Fibroblast of upper back skin (primary cell): ENCODE data around the gene TXNRD2.
"Not testable (repeated sequence)": the region's sequence is repeated elsewhere in the genome, so short reads cannot be mapped to it uniquely, and the experiment has no call there.

ENCODE experiments used
- DNase-seq: peaks from one replicate; pipeline ENCODE4 v3.0.0-alpha.2; 2013

The TXNRD2 gene

DNA sequence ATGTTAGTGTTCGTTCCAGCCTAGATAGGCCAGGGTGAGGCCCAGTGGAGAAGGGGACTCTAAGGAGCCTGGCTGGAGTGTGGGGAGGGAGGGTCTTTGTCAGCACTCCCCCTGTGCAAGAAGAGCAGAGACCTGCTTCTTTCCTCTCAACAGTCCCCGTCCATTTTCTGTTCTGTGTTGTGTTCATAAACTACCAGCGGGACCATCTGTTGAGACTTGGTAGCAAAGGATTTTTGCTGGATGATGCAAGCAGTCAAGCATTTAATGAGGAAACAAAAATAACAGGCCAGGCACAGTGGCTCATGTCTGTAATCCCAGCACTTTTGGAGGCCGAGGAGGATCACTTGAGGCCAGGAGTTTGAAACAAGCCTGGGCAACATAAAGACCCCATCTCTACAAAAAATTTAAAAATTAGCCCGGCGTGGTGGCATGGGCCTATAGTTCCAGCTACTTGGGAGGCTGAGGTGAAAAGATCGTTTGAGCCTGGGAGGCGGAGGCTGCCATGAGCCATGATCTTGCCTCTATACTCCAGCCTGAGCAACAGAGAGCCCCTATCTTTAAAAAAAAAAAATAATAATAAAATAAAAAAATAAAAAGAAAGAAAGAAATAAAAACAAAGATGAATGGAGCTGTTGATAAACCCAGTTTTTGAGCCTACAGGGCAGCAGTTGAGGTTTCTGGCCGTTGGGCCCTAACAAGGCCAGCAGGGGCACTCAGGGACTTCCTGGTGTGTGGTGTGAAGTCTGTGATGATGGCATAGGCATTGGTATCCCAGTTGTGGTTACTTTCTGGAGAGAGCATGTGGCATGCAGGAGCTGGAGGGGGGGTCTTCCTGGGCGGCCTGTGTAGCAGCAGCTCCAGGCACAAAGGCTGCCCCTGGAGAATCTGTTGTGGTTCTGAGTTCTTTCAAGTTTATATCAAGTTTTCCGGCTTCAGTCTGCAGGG is 1.7 kb upstream of the TXNRD2 start:
- DNase-seq = peak; percentile 94

DNA sequence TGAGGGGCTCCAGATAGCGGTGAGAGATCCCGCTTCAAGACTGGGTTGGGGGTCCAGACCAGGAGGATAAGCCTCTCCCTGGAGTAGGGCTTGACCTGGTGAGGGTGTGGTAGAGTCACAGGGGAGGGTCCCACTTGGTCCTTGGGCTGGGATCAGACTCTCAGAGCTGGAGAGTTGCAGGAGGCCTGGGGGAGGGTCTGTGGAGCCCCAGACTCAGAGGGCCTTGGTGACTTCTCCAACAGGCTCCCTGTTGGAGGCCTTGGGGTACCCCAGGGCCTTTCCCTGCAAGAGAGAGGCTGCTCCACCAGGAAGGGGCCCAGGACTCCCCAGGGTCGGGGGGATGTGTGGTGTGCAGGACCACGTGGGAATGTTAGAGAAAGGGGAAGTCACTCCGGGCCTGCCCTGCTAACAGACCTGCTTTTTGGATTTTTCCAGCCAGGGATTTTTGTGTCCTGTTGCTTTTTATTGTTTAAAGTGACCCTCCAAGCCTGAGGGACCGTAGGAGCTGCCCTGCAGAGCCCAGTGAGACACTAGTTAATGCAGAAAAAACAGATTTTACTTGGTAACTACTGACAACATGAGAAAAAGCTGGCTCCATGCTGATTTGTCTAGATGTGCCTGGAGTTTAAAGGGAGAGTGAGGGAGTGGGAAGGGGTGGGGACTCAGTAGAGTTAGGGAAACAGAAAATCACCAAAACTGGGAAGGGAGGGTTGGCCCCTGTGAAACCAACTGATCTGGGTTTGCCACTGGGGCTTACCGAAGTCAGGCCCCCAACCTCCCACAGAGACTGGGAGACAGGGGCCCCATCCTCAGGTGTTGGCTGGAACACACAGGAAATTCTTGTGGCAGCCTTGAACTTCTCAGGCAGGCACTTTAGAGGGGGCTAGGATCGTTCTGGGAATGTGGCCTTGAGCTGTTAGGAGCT is 801 bp upstream of the TXNRD2 start:
- DNase-seq = peak; percentile 83

DNA sequence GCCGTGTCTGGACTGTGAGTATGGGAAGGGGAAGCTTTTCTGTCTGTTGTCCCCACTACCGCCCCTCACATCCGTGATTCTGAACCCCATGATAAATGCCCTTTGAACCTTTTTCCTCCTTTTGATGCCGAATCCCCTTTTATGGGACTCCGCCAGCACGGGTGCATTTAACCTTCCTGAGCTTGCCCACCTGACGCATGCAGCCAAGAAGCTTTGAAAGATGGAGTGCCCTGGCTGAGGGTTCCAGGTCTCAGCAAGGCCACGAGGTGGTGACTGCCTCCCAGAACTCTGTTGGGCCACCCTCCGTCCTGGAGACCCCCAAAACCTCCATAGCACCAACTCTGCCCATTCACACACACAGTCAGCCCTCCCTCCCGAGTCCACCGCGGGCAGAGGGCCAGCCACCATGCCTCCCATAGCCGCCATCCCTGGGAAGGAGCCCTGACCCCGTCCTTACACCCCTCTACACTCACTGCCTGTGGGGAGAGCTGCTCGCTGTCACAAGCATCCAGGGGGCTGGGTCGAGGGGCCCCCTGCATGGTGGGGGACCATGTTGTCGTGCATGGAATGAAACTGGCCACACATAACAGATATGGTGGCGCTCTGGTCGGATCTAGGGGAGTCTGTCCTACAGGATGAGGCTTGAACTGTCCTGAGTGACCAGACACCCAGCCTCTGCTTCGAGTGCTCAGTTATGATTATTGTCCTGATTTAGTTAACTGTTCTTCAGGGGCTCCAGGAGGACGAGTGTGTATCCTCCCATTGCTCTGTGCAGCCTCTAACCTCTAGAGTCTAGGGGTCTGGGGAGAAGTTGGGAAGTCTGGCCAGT is 868 bp downstream of the TXNRD2 start:
- no peak for DNase-seq

DNA sequence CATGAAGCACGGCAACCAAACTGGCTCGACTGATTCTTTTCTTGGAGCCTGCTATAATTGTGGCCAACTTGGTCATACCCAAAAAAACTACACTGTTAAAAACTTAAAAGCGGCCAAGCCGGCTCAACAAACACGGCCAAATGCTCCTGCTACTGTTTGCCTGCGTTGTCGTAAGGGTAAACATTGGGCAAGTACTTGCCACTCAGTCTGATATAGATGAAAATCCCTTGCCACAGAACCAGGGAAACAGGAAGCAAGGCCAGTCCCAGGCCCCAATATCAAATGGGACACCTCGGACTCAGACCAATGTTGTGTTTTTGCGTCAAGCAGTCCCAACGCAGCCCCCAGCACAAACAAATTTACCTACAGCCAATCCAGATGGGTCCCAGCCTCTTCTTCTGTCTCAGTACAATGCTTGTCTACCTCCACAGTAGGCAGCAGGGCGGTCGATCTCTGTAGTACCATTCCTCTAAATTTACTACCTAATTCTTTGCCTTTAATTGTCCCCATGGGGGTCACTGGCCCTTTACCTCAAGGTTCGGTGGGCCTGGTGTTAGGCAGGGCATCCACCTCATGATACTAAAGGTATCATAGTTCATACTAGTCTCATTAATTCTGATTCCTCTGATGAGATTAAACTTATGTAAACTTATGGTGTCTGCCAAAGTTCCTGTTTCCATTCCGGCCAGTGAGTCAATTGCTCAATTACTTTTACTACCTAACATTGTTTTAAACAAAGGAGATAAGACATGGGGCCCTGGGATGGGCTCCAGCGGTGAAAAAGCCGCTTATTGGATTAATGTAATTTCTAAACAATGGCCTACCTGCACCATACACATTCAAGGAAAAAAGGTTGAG is 3.8 kb downstream of the TXNRD2 start:
- DNase-seq = no peak

DNA sequence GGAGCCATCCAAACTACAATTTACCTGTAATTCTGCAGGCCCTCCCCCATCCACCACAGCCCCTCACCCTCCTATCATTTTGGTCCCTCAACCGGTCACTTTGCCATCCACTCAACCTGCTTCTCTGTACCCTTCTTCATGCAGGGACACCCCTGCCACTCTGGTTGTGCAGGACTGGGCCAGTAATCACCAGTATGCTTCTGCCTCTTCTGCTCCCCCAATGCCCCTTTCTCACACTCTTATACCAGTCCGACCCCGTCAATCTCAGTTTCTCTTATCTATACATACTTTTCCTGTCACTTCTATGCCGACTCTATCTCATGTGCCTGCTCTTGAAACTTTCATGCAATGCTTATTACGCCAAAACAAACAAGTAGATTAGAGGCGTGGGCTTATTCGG is 5.1 kb downstream of the TXNRD2 start:
- DNase-seq = no peak

DNA sequence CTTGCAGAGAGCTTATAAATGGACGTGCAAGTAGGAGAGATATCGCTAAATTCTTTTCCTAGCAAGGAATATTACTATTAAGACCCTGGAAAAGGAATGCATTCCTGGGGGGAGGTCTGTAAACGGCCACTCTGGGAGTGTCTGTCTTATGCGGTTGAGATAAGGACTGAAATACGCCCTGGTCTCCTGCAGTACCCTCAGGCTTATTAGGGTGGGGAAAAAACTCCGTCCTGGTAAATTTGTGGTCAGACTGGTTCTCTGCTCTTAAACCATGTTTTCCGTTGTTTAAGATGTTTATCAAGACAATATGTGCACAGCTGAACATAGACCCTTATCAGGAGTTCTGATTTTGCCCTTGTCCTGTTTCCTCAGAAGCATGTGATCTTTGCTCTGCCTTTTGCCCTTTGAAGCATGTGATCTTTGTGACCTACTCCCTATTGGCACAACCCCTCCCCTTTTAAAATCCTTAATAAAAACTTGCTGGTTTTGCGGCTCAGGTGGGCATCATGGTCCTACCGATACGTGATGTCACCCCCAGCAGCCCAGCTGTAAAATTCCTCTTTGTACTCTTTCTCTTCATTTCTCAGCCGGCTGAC is 6.4 kb downstream of the TXNRD2 start:
- DNase-seq = not testable (repeated sequence)

DNA sequence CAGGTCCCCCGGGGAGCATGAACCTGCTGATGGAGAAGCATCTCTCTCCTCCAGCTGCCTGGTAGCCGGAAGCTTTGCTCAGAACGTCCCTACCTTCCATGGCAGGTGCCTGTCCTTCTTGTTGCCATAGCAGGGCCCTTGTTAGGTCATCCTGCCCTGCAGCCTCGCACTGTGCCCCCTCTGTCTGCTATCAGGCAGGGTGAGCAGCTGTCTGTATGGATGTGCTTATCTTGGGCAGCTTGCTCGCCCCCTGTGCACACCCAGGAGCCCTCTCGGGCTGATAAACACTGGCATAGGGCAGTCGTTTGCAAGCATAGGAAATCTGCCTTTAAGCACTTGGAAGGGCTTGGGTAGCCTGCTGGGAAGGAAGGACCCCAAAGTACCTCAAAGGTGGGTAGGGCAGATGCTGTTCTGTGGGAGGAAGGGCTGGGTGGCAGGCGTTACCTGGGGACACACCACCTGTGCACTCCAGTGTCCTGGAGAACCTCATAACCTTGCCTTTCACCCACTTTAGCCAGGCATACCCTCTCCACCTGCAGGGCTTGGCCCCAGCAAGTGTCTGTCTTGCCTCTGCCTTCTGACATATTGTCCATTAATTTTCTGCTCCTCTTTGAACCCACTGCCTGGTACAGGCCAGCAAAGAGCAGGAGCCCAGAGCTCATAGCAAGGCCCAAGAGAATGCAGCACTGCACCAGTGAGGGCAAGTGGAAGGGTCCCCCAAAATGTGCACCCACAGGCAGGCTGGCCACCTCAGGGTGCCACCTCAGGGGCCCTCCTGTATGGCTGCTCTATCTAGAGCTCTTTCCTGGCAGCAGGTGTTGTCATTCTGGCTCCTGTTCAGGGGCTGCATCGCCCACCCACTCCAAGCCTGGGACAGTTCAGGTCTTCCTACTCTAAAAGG is 8.0 kb downstream of the TXNRD2 start:
- DNase-seq = no peak

DNA sequence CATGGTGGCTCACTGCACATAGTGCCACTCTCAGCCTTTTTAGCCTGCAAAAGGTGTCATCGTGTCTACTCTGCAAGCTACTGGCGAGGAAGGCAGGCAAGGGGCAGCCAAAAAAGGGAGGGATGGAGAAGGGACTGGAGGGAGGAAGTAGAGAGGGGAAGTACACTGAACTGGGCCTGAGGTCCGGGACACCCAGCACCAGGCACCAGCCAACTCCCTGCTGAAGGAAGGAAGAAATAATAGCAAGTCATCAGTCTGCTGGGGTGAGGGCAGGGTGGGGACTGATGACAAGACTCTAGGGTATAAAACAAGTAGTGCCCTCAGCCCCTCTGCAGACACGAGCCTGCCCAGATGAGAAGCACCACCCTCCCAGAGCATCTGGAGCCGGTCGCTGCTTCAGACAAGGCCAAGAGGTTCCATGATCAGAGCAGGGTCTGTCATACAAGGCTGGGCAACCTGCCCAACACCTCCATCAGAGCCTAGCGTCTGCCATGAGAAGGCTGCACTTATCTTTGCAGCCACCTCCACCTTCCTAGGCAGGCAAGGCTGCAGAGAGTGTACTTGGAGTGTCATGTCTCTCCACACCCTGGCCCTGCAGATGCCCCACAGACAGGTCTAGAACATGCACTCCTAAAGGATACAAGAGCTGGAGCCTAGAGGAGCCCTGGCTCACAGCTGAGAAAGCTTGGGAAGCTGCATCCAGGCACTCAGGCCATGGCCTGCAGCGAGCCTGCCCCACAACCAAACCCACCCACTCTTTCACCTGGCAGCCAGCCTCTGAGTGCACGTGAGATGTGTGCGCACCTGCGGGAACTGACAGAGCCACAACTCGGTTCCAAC is 9.0 kb downstream of the TXNRD2 start:
- DNase-seq = no peak

DNA sequence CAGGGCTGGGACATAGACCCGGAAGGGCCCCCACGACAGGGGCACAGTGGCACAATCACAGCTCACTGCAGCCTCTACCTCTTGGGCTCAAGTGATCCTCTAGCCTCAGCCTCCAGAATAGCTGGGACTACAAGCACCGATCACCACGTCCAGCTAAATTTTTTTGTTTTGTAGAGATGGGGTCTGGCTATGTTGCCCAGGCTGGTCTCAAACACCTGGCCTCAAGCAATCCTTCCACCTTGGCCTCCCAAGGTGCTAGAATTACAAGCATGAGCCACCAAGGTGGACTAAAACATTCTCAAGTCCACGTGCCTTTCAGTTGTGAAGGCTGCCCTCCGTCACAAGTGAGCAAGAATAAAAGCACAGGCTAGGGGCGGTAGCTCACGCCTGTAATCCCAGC is 10.1 kb downstream of the TXNRD2 start:
- DNase-seq = no peak

DNA sequence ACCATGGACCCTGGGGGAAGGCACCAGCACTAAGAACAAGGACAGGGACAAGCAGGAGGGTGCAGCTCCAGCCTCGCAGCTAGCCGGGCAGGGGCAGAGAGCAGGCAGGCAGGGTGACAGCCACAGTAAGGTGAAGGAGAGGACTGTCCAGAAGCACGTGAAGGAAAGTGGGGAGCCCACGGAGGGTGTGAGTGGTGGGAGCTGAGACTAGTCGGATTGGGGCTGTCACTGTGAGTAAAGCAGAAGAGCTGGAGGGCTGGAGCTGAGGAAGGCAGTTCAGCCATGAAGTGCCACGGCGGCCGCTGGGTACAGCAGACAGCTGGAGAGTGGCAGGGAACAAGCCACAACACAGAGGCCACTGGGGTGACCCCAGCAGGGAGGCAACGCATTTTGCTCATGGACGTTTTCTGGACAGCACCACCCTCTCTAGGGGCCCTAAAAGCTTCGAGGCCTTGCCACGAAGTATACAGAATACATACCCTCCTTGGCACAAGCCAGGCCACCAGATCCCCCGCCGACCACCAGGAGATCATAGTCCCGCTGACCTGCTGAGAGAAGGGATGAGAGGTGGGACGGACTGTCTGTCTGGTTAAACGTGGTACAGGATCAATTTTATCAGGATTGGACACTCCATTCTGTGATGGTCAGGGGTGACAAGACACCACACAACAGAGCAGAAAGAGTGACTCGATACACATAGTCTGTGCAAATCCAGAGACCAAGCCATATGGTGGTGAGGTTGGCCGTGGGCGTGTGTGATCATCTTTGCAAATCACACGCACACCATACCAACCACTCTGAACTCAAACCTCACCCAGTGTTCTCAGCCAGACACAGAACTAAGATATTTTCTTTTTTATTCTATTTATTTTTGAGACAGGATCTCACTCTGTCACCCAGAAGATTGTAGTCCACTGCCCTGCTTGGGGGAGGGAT is 10.8 kb downstream of the TXNRD2 start:
- DNase-seq = no peak

DNA sequence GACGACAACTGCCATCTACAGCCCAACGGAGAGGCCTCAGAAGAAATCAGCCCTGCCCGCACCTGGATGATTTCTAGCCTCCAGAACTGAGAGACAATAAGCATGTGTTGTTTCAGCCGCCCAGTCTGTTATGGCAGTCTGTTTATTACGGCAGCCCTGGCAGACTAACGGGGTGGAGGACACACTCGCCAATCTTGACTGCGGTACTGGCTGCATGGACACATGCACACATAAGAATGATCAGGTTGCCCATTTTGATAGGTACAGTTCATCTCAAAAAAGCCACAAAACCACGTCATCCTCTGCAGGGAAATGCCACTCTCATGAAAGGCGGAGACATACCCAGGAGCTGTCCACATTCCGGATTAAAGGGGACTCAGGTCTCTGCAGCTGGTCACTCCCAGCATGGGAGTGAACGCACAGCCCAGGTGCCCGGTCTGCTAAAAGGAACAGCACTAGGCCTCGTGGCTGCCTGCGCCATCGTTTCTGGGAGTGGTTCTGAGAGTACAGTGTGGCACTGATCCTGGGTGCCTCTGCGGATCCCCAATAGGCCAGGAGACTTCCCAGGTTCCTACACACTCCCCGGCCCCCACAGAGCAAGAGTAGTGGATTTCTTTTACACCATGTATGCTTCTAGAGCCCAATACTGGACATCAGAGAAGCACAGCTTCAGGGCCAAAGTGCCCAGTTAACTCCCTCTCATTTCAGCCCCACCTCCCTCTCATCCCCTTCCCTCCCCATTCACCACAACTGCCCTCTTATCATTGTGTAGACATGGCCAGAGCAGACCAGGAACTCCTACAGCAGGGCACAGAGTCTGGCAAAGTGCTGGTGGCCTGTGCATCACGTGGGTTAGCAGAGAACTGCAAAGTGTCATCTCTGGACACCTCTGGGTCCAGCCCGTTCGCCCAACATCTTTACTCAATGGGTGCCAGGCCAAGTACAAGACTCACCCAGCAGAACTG is 11.8 kb downstream of the TXNRD2 start:
- no peak for DNase-seq

DNA sequence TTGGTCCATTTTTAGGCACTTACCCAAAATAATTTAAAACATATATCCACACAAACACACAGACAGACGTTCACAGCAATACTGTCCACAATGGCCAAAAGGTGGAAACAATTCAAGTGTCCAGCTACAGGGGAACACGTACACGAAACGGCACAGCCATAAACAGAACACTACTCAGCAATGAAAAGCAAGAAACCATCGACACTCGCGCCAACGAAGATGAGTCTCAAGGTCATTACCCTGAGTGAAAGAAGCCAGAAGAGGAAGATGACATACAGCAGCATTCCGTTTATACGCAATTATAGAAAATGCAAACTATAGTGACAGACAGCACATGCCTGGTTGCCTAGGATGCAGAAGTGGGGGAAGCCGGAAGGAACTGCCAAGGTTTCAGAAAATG is 13.4 kb downstream of the TXNRD2 start:
- no peak for DNase-seq

DNA sequence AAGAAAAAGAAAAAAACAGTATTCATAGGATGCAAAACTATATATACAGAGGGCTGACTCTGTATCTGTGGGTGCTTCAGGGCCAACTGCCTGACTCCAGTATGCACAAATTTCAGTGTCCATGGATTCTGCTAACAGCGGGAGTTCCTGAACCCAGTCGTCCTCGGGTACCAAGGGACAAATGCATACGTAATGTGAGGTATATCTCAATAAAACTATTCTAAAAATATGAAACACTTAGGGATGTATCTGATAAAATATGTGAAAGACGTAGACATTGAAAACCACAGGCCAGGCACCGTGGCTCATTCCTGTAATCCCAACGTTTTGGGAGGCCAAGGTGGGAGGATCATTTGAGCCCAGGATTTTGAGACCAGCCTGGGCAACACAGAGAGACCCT is 13.9 kb downstream of the TXNRD2 start:
- DNase-seq = no peak

DNA sequence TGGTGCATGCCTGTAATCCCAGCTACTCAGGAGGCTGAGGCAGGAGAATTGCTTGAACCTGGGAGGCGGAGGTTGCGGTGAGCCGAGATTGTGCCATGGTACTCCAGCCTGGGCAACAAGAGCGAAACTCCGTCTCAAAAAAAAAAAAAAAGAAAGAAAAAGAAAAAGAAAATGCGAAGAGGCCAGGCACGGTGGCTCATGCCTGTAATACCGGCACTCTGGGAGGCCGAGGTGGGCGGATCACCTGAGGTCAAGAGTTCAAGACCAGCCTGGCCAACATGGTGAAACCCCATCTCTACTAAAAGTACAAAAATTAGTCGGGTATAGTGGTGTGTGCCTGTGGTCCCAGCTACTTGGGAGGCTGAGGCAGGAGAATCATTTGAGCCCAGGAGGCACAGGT is 15.6 kb downstream of the TXNRD2 start:
- not testable (repeated sequence) for DNase-seq

DNA sequence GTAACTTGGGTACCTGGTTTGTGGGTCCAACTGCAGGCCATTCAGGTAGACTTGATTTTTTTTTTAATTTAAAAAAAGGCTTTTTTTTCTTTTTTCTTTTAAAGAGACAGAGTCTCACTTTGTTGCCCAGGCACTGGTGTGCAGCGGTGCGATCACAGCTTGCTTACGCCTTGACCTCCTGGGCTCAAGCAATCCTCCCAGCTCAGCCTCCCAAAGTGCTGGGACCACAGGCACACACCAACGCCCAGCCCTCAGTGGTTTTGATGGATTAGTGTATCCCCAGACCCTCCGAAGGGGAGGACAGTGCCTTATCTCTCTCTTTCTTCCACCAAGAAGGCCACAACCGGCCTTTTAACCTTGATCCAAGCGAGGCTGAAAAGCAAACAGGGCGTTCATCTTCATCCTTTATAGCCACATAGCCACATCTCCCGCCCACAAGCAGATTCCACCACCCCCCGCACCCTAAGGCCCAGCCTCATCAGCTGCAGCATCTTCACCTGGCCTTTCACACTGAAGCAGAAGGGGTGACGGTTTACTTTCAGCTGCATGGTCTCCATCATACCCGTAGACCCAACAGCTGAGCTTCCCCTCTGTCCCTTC is 17.6 kb downstream of the TXNRD2 start:
- DNase-seq = no peak

DNA sequence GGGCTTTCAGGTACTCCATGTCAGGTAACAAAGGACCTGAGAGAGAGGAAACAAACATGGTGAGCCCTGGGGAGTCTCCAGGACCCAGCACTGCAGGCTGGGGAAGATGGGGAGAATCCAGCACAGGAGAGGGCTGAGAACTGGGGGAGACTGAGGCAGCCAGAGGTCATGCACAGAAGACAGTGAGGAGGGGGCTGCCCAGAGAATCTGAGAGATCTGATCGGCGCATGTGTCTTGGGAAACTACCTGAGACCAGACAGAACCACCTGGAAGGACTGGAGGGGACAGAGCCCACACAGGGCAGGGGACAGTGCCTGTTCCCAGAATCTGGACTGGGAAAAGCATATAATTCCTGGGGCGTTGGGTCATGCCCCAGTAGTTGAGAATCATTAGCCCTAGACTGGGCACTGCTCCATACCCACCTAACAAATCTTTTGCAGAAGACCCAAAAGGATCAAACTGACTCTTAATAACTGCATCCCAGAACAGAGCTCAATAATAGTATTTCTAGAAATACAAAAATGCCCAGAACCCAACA is 20.0 kb downstream of the TXNRD2 start:
- DNase-seq = no peak
